ENCODE data around the gene ATAD5.
"Not testable (repeated sequence)": the region's sequence is repeated elsewhere in the genome, so short reads cannot be mapped to it uniquely, and the experiment has no call there.

ATAD5 gene

GRCh38 chr17:30910151-30910550, 78.4 kb downstream of the ATAD5 start:
- not testable (repeated sequence) for DNase-seq (ENCODE audit: low read depth)

- DNase-seq (ENCODE audit: low read depth) = no peak
Measured at GRCh38 chr17:30913955-30914354, 82.2 kb downstream of the ATAD5 start.

- DNase-seq (ENCODE audit: low read depth) = no peak
Measured at GRCh38 chr17:30915833-30916611, 84.3 kb downstream of the ATAD5 start.

- no peak for DNase-seq (ENCODE audit: low read depth)
Measured at GRCh38 chr17:30917050-30917449, 85.3 kb downstream of the ATAD5 start.

GRCh38 chr17:30920282-30920681, 88.5 kb downstream of the ATAD5 start:
- DNase-seq (ENCODE audit: low read depth) = no peak

- DNase-seq (ENCODE audit: low read depth) = no peak
Measured at GRCh38 chr17:30920683-30921543, 89.1 kb downstream of the ATAD5 start.

- no peak for DNase-seq (ENCODE audit: low read depth)
Measured at GRCh38 chr17:30921544-30922196, 89.9 kb downstream of the ATAD5 start, which contains the start of gene ADAP2. TSS of gene ADAP2 (plus strand) at chr17:30921945. CDS start at chr17:30922015, 70 bp downstream.

GRCh38 chr17:30922235-30923030, 90.7 kb downstream of the ATAD5 start:
- no peak for DNase-seq (ENCODE audit: low read depth)

GRCh38 chr17:30924341-30924740, 92.6 kb downstream of the ATAD5 start:
- no peak for DNase-seq (ENCODE audit: low read depth)

GRCh38 chr17:30926516-30926915, 94.8 kb downstream of the ATAD5 start:
- no peak for DNase-seq (ENCODE audit: low read depth)

GRCh38 chr17:30927756-30928155, 96.0 kb downstream of the ATAD5 start:
- no peak for DNase-seq (ENCODE audit: low read depth)

GRCh38 chr17:30928584-30928983, 96.8 kb downstream of the ATAD5 start:
- DNase-seq (ENCODE audit: low read depth) = no peak

GRCh38 chr17:30929081-30929633, 97.4 kb downstream of the ATAD5 start:
- no peak for DNase-seq (ENCODE audit: low read depth)

GRCh38 chr17:30929861-30930260, 98.1 kb downstream of the ATAD5 start:
- not testable (repeated sequence) for DNase-seq (ENCODE audit: low read depth)

GRCh38 chr17:30930495-30930894, 98.7 kb downstream of the ATAD5 start:
- DNase-seq (ENCODE audit: low read depth) = no peak

- not testable (repeated sequence) for DNase-seq (ENCODE audit: low read depth)
Measured at GRCh38 chr17:30931582-30931981, 99.8 kb downstream of the ATAD5 start.

GRCh38 chr17:30933966-30934365, 102.2 kb downstream of the ATAD5 start:
- no peak for DNase-seq (ENCODE audit: low read depth)

GRCh38 chr17:30939051-30939689, 107.4 kb downstream of the ATAD5 start:
- DNase-seq (ENCODE audit: low read depth) = no peak

- DNase-seq (ENCODE audit: low read depth) = no peak
Measured at GRCh38 chr17:30942308-30943079, 110.7 kb downstream of the ATAD5 start.
